Testis (tissue), 2 donors: ENCODE results near the gene SGSM1.

Experiments used
- CTCF ChIP-seq, 3 experiments: fragments of 450-650 bp in 2 of 3; fragments of 200-600 bp in 1 of 3; sonication (generic) in 1 of 3; IDR thresholded peaks; one replicate each; pipeline ENCODE4 v1.5.1; 2016 to 2019; ENCODE audit warnings: antibody characterized with exemption in 3 of 3, mild to moderate bottlenecking in 2 of 3, moderate library complexity in 1 of 3
- POLR2A ChIP-seq: fragments of 450-650 bp; IDR thresholded peaks from one replicate; pipeline ENCODE4 v1.6.1; 2017; ENCODE audit warnings: antibody characterized with exemption, mild to moderate bottlenecking, moderate library complexity

DNA sequence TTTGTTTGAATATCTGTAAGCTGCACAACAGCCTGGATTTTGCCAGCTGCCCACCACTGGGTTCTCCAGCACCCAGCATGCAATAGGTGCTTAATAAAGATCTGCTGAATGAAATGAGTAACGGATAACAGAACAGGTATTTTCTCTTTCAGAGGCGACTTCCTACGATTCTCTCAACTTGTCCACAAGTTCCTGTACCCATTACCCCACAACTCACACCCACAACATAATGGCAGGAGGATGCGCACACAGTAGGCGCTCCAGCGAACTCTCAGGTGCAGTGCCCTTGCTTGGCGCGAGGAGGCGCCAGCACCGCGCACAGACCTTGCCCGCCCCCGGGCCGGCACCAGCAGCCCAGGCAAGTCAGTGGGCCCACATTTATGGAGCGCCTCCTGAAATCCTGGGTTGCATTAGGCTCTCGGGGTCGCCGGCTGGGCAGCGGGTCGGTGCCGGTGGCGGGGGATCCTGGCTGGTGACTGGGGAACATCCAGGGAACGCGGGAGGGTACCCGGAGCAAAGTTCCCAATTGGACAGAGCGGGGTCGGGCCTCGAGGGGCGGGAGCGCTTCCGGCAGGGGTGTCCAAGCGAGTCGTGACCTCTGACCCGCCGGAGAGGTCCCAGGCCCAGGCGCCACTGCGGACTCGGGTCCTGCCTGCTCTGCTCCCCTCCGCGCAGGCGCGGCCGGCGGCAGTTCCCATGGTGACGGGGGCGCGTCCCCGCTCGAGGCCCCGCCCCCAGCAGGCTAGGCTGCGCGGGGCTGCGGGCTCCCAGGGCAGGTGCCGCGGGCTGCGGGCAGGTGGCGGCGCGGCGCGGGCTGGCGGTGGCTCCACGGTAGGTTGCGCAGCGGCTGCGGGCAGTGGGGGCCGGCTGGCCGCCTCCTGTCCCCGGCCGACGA, 146.2 kb downstream of the SGSM1 start, which contains the start of gene KIAA1671:
- TF ChIP-seq CTCF (IDR thresholded peaks at IDR 0.05): peak; percentile 91 to 95 (median 94)
- TF ChIP-seq POLR2A: no peak
